Stimulated activated CD4-positive, alpha-beta T cell treated with anti-CD3 and anti-CD28 coated beads, Interleukin-1b, Interleukin-23, amount 100 ng/mL, for 24 hours (primary cell): ENCODE data around the gene CCDC32.
"Not testable (repeated sequence)": the region's sequence is repeated elsewhere in the genome, so short reads cannot be mapped to it uniquely, and the experiment has no call there.

Experiments
- DNase-seq, 4 experiments: peaks; one replicate each; pipeline ENCODE4 v3.0.0-alpha.2; 2020; ENCODE audit warnings: low read depth in 4 of 4, low spot score in 1 of 4

CCDC32 gene

GRCh38 chr15:40564591-40565332, at the start of gene CCDC32:
Gene CCDC32 (minus strand): TSS chr15:40565042. CDS start chr15:40563015, 2,027 bp downstream.
- peak; percentile 84 to 96 (median 87) for DNase-seq

DNA sequence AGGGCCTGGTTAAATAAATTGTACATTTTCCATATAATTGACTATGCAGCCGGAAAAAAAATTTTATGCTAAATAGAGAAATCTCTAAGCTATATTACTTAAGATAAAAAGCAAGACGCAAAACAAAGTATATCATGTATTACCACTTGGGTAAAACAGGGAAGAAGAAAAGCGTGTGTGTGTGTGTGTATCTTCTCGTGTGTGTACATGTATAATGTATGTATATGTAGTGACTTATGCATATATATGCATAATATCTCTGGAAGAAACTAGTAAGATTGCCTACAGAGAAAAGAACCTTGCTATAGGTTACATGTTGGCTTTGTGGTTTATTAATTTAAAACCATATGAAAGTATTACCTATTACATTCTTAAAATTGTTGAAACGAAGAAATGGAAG, 48.2 kb upstream of the CCDC32 start:
- DNase-seq: no peak

GRCh38 chr15:40603935-40604334, 39.1 kb upstream of the CCDC32 start:
- DNase-seq: no peak

DNA sequence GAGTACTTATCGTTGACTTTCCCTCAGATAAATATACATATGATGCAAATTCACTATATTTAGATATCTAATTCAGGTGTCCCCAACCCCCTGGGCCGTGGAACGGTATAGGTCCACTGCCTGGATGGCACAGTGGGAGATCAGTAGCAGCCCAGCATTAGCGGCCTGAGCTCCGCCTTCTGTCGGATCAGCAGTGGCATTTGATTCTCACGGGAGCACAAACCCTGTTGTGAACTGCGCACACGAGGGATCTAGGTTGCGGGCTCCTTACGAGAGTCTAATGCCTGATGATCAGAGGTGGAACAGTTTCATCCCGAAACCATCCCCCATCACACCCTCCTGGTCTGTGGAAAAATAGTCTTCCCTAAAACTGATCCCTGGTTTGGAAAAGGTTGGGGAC, 36.1 kb upstream of the CCDC32 start:
- DNase-seq: no peak

- no peak for DNase-seq
Observed at GRCh38 chr15:40598672-40599071, 33.8 kb upstream of the CCDC32 start.

DNA sequence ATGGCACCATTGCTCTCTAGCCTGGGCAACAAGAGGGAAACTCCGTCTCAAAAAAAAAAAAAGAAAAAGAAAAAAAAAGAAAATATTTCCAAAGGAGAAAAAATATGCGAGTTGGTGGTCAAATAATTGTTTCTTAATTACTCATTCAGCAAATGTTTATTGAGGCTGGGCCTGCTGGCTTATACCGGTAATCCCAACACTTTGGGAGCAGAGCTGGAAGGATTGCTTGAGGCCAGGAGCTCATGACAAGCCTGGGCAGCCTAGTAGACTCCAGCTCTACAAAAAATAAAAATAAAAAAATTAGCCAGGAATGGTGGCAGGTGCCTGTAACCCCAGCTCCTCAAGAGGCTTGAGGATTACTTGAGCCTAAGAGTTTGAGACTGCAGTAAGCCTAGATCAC, 33.3 kb upstream of the CCDC32 start:
- no peak for DNase-seq

GRCh38 chr15:40597024-40597423, 32.2 kb upstream of the CCDC32 start:
- DNase-seq: no peak

GRCh38 chr15:40595773-40596172, 30.9 kb upstream of the CCDC32 start:
- no peak for DNase-seq

DNA sequence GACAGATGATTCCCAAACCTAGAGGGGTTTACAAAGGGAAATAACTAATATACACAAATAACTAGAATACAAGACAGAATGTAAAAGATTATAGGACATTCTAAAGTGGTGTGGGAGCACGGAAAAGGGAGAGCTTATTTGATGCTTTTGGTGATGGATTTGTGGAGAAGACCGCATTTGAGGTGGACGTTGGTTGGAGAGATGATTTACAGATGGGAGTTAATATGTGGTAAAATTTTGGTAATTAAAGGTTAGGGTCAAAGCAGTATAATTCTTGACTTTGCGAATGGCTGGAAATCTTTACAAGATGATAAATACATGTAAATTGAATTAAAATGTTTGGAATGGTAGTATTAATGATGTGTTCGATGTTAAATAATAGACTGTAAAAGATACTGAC, 30.4 kb upstream of the CCDC32 start:
- no peak for DNase-seq

- DNase-seq: peak in 1 of 4 experiments; percentile 7
Observed at GRCh38 chr15:40594429-40594836, 29.6 kb upstream of the CCDC32 start.

- peak; percentile 64 to 87 (median 82) for DNase-seq
Observed at GRCh38 chr15:40593588-40594428, 29.0 kb upstream of the CCDC32 start, which contains the start of gene KNL1. Gene KNL1 (plus strand): TSS chr15:40594249. CDS start chr15:40602932, 8,683 bp downstream.

GRCh38 chr15:40593165-40593564, 28.3 kb upstream of the CCDC32 start:
- no peak for DNase-seq

- DNase-seq: no peak
Observed at GRCh38 chr15:40591389-40591788, 26.5 kb upstream of the CCDC32 start.

DNA sequence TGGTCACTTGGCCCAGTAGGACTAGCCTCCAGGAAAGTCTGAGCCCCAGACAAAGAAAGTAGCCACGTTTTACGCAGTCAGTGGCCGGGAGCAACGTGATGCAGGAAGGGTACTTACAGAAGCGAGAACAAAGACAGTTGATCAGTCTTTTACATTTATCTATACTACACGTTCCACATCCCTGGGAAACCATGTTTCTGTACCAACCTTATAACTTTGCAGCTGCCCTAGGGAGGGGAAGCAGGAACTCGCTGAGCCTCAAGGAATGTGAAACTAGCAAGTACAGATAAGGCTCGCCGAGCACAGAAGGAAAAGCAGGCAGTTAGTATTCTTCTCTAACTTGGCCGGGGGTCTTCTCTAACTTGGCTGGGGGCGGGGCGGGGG, 25.8 kb upstream of the CCDC32 start:
- DNase-seq: no peak

DNA sequence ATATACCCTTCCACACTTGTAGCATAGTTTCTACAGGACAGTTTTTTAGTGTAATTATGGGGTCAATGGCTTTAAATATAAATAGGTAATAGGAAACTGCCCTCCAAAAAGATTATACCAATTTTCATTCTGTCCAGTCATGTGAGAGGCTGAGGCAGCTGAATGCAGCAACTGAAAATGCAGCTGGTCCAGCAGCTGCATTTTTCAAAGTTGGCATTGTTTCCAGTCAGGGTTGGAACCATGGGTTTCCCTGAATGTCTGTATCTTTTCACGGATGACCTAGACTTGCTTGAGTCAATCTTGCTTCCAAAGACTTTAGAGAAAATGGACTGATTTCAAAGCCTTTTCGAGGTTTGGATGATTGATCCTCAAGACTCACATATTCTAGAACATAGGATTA, 19.3 kb upstream of the CCDC32 start:
- no peak for DNase-seq

- no peak for DNase-seq
Observed at GRCh38 chr15:40582726-40583246, 17.9 kb upstream of the CCDC32 start.

DNA sequence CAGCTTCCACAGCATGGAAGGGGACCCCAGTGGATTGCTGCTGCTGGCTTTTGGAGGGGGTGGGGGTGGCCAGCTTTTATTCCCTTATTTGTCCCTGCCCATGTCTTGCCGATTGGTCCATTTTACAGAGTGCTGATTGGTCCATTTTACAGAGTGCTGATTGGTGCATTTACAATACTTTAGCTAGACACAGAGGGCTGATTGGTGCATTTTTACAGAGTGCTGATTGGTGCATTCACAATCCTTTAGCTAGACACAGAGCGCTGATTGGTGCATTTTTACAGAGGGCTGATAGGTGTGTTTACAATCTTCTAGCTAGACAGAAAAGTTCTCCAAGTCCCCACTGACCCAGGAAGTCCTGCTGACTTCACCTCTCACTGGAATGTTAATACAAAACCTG, 17.0 kb upstream of the CCDC32 start:
- DNase-seq: not testable (repeated sequence)

- no peak for DNase-seq
Observed at GRCh38 chr15:40578892-40579291, 14.1 kb upstream of the CCDC32 start.

DNA sequence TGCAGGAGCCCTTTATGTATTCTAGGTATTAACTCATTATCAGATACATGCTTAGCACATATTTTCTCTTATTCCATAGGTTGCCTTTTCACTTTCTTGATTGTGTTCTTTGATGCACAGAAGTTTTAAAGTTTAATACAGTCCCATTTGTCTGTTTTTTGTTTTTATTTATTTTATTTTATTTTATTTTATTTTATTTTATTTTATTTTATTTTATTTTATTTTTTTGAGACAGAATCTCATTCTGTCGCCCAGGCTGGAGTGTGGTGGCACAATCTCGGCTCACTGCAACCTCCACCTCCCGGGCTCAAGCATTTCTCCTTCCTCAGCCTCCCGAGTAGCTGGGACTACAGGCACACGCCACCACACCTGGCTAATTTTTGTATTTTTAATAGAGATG, 12.1 kb upstream of the CCDC32 start:
- not testable (repeated sequence) for DNase-seq

GRCh38 chr15:40575113-40575512, 10.3 kb upstream of the CCDC32 start:
- DNase-seq: no peak

DNA sequence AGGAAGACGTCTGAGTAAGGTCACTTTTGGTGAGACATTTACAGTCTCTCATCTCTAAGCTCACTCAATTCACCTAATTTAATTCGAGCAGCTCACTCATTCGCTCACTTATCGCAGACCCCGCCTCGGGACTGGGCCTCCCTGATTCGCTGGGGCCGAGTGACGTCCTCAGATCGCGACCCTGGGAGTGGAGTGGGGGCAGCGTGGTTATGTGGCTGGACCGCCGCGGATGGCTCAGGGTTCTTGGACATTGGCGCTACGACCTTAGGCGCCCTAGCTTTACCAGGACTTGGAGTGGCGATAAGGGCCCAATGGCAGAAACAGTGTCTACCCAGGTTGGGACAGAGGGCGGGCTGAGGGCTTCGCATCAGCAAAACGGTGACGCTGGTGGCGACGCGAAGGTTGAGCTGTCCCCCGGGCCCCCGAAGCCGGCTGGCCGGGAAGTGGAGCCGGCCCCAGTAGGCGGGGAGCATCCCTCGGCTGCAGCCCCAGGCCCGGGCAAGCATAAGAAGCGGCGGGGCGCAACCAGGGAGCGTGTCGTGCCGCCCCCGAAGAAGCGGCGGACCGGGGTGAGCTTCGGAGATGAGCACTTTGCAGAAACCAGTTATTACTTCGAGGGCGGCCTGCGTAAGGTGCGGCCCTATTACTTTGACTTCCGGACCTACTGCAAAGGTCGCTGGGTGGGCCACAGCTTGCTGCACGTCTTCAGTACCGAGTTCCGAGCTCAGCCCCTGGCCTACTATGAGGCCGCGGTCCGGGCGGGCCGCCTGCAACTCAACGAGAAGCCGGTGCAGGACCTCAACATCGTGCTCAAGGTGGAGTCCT, 4.5 kb upstream of the CCDC32 start, which contains the start of gene RPUSD2:
Gene RPUSD2, plus strand, starts transcription at position 171 of the 825 bp plus-strand sequence. Its CDS starts 39 bp downstream, at position 210.
- peak; percentile 82 to 91 (median 90) for DNase-seq
